CD4-positive, alpha-beta T cell treated with Interleukin-6 at 100 ng/mL for 8 hours (primary cell): ENCODE data around the gene RC3H1.
"Not testable (repeated sequence)": the region's sequence is repeated elsewhere in the genome, so short reads cannot be mapped to it uniquely, and the experiment has no call there.

Experiments
- DNase-seq: peaks from one replicate; pipeline ENCODE4 v3.0.0-alpha.2; 2020; ENCODE audit warnings: mixed read lengths, low spot score

The RC3H1 gene

DNA sequence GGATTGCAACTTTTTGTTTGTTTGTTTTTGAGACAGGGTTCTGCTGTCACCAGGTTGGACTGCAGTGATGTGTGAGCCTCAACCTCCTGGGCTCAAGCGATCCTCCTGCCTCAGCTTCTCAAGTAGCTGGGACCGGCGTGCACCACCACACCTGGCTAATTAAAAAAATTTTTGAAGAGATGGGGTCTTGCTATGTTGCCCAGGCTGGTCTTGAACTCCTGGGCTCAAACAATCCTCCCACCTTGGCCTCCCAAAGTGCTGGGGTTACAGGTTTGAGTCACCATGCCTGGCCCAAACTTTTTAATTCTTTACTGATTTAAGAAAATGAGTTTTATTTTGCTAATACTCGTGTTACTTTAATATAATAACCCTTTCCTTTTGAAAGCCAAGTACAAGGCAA is 73.6 kb downstream of the RC3H1 start:
- no peak for DNase-seq

DNA sequence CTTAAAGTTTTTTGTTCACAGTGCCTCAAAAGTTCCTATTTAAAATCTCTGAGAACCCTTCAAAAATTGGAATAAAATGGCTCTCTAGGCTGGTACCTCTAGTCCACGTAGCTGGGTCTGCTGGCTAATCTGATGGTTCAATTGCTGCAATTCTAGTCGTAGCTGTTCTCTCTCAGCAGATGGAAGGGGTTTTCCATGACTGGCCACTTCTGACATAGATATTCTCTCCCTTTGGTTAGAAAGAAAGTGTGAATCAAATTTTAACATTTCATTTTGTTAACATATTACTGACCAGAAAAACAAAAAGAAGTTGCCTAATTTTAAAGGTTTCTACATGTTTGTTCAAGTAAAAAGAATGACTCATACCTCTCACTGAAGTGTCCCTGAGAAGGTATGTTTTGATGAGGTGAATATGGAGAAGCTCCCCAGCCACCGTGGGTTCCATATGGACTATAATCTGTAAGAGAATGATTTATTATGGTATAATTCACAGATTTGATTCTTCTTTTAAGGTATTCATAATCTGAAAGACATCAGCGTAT is 75.7 kb downstream of the RC3H1 start:
- no peak for DNase-seq

DNA sequence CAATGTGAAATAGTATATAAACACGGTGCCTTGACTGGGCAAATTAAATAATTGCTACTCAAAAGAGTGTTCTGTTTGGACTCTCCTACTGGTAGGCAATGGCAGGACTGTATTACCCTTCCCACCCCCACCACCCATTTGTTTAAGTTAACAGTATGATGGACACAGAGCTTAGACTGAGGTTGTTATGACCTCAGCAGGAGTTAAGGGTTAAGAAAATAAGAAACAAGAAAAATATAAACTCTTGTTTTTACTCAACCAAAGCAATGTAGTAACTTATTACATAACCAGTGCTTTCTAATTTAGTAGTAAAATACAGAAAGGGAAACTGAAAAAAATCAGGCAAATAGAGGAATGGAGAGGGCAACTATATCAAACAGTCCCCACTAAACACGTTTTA is 85.1 kb downstream of the RC3H1 start:
- no peak for DNase-seq

DNA sequence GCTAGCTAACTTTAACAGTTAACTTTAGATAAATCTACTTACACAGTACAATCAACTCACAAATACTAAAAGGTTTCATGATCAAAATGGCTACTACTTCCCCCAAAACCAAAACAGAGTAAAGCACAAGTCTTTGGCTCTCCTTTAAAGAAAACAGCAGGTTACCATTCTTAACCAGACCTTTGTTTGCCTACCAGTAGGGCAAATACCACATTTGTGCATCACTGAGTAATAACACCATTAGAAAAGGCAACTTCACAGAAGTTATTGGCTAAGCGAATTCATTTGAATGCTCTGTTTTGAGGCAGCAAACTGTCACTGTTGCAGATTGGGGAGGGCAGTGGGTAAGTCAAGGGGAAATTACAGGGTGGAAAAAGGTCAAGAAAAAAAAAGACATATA is 87.7 kb downstream of the RC3H1 start:
- DNase-seq, result no peak

DNA sequence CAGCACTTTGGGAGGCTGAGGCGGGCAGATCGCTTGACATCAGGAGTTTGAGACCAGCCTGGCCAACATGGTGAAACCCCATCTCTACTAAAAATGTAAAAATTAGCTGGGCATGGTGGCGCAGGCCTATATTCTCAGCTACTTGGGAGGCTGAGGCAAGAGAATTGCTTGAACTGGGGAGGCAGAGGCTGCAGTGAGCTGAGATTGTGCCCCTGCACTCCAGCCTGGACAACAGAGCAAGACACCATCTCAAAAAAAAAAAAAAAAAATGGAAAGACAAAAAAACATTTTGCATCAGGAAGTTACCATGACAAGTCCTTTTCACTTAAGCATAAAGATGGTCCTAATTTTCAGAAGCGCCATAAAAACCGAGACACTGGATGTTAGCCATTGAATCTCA is 91.6 kb downstream of the RC3H1 start:
- DNase-seq, result not testable (repeated sequence)

DNA sequence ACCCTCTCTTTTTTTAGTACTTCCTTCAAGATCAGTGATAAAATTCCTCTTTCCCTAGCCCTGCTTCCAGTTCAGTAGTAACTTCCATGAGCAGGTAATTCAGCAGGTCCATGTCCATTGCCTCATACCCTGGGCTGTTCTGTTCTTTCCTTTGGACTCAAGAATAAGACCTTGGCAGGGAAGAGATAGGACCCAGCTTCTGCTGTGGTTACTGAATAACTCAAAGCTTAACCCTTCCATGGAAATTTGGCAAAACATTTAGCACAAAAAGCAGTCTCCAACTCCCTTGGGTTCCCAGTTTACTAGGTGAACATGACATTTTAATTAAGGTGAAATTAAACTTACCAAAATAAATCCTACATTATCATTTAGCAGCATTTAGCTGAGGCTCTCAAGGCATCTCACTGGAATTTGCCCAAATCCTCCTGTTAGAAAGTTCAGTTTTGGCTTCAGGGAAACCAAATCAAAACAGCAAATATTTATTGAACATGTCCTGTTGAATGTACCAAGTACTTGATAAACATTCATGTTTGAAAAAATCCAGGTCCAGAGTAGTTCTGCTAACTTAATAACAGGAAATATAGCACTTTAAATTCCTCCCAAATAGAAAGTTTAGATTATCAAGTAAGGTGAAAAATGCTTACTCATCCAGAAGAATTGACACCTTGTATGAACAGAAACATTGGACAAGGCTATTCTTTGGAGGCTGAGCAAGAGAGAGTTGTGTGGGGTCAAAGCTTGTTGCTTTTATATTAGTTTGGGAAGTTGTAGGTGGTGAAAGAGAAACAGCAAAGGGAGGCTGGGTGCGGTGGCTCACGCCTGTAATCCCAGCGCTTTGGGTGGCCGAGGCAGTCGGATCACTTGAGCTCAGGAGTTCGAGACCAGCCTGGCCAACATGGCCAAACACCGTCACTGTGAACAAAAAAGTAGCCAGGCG is 96.6 kb downstream of the RC3H1 start:
- no peak for DNase-seq

DNA sequence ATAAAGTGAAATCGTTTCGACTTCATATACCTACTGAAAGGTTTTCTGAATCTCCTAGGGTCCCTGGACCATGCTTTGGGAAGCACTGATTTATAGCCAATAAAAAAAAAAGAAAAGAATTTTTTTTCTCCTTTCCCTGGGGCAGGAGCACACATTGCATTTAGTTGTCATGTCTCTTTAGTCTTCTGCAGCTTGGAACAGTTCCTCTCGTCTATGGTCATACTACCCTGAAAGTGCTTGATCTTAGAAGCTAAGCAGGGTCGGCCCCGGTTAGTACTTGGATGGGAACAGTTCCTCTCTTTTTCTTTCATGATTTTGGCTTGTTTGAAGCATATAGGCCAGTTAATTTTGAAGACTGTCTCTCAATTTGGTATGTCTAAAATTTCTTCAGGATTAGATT is 101.3 kb downstream of the RC3H1 start:
- no peak for DNase-seq

DNA sequence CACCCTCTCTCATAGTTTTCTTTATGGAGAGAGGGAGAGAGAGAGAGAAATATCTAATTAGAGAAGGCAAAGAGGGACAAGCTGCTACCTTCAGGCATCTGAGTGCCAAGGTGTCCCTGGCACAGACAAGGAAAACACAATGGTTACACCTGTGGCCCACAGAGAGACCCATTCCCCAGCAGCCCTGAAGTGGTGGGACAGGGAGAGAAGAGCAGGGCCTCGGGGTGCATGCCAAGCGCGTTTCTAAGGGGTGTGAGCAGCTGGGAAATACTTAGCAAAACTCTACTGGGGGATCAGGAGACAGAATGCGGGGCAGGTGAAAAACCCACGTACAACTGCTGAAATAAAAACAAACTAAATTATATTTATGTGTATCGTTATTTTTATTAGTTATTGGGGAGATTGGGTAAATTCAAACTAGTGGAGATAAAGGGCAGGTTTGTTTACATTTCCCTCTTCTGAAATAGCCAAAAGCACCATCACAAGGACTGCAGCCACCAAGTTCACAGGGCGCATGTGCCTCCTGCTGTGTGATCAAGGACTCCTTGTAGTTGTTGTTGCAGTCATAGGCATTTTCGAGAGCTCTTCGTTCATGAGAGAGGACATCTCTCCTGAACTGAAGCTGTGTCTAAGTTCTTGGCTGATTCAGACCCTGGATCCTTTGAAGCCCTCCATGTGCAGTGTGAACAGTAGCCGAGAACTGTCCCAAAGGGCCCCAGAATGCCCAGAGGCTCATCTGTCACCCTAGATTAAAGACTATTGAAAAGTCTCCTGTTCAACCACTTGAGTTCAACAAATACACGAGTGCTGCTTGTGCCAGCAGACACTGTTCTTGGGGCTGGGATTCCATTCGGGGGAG is 104.3 kb downstream of the RC3H1 start:
- no peak for DNase-seq

DNA sequence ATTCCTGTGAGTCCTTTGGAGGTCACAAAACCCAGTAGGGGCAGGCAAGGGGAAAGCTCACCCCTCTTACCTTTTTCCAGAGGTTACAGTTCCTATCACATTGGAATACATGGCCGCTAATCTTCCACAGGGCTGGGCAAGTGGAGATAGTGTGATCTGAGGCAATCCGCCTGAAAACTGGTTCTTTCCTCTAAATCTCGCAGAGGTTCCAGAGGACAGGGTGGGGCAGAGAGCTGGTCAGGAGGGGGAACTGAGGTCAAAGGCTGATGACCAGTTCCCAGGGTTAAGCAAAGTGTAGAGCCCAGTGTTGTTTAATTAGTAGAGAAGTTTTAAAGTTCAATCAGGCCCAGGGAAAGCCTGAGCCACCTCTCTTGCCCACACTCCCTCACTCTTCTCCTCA is 105.0 kb downstream of the RC3H1 start, which contains the start of gene SERPINC1:
Gene SERPINC1 (minus strand): TSS at position 179 of the 400 bp plus-strand sequence. CDS start 68 bp downstream, at position 111.
- no peak for DNase-seq

DNA sequence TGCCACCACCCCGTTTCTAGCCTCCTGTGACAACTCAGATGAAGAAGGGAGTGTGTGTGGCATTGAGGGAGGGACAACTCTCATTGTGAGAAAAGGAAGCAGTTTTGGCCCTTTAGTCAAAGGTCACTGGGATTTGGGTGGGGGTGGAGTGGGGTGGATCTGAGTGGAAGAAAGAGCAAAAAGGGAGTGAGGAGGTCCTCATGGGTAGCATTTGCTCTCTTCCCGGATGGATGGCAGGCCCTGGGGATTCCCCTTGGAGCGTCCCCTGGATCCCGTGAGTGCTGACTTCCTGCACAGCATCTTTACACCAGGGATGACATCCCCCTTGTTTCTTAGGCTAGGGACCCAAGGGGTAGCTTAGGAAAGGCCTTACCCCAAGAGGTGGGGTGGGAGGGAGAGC is 105.5 kb downstream of the RC3H1 start:
- no peak for DNase-seq

DNA sequence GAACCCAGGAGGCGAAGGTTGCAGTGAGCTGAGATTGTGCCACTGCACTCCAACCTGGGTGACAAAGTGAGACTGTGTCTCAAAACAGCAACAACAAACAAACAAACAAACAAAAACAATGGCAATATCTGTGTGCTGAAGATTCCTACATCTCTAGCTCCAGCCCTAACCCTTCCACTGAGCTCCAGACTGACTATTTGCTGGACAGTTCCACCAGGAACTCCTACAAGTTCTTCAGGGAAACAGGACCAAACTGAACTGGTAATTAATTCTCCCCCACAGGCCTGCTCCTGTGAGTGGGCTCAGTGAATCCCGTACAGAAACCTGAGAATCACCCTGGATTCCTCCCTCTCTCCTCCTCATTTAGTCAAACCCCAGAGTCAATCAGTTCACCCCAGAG is 106.6 kb downstream of the RC3H1 start:
- DNase-seq, result no peak

DNA sequence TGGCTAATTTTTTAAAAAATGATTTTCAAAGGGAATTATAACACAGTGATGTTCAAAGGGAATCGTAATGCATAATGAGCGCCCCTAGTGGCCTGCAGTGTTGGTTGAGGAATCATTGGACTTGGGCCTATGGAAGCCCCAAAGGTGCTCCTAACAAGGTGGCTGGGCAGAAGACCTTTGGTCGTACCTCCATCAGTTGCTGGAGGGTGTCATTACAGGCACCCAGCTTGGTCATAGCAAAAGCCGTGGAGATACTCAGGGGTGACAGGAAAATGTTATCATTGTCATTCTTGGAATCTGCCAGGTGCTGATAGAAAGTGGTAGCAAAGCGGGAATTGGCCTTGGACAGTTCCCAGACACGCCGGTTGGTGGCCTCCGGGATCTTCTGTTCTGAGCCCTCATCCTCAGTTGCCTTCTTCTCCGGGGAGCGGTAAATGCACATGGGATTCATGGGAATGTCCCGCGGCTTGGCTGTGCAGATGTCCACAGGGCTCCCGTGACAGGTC is 107.7 kb downstream of the RC3H1 start:
- DNase-seq, result no peak

DNA sequence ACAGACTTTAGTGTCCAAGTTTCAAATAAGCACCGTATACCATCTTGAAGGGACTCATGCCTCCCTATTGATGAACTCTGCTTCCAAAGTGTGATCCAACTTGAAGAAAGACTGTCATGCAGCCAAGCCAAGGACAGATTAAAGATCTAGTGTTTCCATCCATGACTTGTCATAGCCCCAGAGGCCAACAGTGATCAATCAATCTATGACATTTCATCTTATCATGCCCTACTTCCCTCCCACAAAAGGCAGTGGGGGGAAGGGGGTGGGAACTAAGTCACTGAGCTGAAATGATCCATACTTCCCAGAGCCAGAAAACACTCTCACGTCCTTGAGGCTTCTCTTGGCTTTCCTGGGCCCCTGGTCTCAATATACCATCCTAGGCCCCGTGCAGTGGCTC is 109.0 kb downstream of the RC3H1 start:
- no peak for DNase-seq

DNA sequence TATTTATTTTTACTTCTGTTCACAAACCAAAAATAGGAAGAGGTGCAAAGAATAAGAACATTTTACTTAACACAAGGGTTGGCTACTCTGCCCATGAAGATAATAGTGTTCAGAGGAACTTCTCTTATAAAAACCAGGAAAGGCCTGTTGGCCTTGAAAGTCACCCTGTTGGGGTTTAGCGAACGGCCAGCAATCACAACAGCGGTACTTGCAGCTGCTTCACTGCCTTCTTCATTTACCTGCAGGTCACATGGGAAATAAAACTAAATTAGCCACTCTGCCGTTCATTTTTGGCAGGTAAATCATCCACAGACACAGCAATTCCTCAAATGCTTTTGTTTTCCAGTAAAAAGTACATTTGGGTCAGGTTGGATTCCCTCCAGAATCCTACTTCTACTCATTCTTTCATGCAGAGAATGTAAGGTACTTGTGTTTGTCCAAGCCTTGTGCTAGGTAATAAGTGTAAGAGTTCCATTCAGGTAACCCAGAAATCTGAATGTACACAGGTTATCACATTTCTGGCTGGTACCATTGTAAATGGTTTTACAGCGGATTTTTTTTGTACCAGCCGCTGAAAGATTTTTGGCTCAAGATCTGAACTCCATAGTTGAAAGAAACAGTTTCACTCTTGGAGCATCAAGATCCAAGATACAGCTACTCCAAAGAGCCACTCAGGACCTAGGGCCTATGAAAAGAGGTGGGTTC is 118.2 kb downstream of the RC3H1 start:
- DNase-seq, result no peak

DNA sequence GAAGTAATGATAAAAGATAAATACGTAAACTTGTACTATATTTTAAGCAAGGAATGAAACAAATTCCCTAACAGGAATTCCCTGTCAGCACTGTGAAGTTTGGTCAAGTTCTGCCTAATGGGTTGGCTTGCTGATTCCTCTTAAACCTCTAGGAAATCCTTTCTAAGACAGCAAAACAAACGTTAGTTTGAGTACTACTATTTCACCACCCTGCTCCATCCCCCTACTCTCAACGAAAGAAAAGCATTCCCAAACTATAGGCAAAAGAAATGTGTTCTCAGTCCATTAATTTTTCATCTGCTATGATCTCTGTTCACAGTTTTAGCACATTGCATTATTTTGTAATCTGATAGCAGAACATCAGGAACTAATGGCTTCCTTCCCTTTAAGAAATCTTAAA is 121.2 kb downstream of the RC3H1 start:
- DNase-seq, result no peak

DNA sequence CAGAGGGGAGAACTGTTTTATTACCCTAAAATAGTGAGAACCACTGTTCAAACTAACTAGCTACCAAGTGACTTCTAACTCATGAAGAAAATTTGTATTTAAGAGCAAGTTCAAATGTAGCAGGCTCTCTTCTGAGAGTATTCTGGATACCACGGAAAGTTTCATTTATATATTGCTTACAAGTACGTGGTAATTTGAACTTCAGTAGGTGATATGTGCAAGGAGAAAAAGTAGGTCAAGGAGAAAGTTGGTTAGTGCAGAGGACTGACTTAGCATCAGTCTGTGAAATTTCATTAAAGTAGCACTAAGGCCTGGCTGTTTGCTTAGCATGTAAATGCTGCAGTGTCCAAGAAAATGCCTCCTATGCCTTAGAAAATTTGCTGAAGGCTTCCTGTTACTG is 121.7 kb downstream of the RC3H1 start:
- DNase-seq, result no peak

DNA sequence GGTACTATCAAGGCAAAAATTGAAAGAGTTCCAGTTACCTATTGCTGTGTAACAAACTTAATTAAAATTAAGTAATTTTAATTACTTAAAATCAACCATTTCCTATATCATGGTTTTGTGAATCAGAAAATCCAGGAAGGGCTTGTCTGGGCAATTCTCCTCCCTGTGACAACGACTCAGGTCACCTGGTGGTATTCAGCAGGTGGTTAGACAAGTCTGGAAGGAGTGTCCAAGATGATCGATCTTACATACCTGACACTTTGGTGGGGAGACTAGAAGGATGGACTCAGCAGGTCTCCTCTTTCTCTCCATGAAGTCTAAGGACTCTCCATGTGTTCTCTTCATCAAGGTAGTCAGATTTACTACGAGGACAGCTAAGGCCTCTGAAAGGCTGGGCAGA is 128.0 kb downstream of the RC3H1 start:
- DNase-seq, result no peak

DNA sequence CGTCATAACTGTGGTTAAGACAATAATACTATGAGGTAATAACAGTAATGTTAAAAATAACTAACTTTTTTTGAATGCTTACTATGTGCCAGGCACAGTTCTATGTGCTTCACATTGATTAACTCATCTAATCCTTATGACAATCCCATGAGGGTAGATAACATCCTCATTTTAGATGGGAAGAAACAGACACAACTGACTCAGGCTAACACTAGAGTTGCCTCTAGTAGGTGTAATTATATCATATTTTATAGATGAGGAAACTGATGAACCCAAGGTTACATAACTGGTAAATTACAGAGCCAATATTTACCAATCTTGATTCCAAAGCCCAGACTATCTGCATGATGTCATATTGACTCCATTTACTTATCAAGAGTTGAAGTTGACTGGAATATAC is 128.5 kb downstream of the RC3H1 start:
- DNase-seq, result no peak

DNA sequence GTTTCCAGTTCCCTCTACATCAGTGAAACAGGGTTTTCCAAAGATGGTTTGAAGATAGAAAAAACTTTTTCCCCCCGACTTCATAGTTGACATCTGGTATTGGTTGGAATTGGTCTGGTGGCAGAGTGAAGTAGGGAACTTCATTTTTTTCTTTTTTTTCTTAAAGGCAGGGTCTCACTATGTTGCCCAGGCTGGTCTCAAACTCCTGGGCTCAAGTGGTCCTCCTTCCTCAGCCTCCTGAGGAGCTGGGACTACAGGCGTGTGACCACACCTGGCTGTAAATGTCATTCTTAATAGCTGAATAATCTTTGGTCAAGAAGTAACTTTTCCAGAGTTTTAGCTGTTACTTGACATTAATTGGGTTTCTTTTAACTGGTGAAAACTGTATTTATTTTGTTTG is 132.3 kb downstream of the RC3H1 start:
- DNase-seq, result no peak

DNA sequence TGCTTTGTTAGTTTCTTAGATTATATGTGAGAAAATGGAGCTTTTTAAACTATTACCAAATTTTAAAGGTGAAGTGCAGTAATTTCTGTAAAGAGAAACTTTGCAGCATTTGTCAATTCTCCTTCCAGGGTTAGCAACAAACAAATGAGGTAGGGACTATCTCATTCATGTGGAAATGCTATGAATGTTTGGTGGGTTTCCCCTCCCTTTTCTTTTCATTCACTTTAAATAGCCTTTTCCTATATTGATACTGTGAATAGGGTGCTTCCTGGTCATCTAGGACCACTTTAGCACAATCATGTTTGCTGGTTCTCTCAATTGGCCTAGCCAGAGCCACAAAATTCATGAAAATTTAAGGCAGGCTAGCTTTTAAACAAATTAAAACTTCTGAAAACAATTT is 133.4 kb downstream of the RC3H1 start:
- DNase-seq, result no peak

DNA sequence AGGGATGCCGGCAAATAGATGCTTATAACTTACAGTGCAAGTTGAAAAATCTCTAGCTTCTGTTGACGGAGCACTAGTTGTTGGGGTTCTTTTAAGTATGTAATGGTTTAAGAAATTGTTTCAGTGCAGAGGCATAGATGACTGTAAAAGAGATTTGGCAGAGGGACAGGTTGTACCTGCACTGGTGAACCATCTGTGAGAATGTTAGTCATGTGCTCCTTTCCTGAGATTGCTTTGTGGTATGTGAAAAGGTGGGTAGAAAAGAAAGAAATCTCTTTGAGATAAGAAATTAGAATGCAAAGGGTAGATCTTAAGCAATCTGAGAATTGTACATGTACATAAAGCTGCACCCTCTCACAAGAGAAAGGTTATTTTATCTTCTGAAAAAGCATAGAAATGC is 134.5 kb downstream of the RC3H1 start:
- no peak for DNase-seq
